GM13976 (cell line): Measurements from ENCODE around the gene MVB12A.

ENCODE experiments used
- DNase-seq: peaks from one replicate; pipeline ENCODE4 v3.0.0; 2012; ENCODE audit warnings: low spot score
- in situ Hi-C: fragments of 300-500 bp; cut with MboI; formaldehyde crosslinking; loops from one replicate; pipeline ENCODE4 v1.12.0; 2022; ENCODE audit warnings: low sequenced_read_pairs, mixed read lengths, inconsistent platforms; ENCODE audit not compliant: unreplicated experiment
- TF ChIP-seq, protein P1 (sequence below): IDR thresholded peaks from 2 replicates; pipeline ENCODE4 v1.5.1; 2012; ENCODE audit warnings: borderline replicate concordance, mild to moderate bottlenecking; ENCODE audit not compliant: insufficient read depth; ENCODE audit errors: extremely low read depth, missing control alignments, control extremely low read depth

MVB12A gene

DNA sequence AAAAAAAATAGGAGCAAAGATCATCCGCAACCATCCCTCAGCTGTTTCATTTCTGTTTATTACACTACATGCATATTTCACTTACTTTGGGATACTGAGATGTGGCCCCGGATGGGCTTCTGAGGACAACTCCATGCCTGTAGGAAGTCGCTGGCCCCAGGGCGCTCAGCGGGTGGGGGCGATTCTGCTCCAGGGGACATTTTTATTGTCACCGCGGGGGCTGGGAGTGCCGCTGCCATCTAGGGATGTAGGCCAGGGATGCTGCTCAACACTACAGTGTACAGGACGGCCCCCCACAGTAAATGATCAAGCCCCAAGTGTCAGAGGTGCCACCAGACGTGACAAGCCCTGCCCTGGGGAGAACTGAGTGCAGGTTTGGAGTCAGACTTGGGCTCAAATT lies 8.0 kb upstream of the MVB12A start:
- DNase-seq, result no peak
- TF ChIP-seq, protein P1, sequence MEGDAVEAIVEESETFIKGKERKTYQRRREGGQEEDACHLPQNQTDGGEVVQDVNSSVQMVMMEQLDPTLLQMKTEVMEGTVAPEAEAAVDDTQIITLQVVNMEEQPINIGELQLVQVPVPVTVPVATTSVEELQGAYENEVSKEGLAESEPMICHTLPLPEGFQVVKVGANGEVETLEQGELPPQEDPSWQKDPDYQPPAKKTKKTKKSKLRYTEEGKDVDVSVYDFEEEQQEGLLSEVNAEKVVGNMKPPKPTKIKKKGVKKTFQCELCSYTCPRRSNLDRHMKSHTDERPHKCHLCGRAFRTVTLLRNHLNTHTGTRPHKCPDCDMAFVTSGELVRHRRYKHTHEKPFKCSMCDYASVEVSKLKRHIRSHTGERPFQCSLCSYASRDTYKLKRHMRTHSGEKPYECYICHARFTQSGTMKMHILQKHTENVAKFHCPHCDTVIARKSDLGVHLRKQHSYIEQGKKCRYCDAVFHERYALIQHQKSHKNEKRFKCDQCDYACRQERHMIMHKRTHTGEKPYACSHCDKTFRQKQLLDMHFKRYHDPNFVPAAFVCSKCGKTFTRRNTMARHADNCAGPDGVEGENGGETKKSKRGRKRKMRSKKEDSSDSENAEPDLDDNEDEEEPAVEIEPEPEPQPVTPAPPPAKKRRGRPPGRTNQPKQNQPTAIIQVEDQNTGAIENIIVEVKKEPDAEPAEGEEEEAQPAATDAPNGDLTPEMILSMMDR, result no peak
- in situ Hi-C loops, result no loop called here

DNA sequence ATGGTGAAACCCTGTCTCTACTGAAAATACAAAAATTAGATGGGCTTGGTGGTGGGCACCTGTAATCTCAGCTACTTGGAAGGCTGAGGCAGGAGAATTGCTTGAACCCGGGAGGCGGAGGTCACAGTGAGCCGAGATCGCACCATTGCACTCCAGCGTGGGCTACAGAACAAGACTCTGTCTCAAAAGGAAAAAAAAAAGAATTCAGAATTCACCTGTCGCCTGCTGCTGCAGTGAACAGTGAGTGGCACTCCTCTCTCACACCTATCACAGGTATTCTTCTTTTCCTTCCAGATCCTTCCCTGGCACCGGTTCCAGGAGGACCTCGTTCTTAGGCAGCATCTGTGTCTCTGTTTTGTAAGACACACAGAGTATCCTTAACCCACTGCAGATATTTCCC lies 5.8 kb upstream of the MVB12A start:
- TF ChIP-seq, protein P1, result no peak
- no peak for DNase-seq
- in situ Hi-C loops, result no loop called here

DNA sequence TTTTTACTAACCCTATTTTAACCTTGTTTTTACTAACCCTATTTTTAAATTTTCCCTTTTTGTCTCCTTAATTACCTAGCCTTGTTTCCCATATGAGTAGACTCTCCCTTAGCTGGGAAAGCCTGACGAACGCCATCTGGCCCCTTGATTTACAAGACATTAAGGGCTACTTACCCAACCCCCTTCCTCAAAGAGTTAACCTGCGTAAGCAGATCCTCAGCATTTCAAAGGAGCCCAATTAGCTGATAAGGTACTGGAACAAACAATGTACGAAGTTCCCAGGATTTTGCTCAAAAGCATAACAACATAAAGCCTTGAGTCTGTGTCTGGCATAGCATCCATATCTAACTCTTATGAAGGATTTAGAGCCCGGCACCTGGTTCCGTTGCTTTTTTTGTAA lies 4.7 kb upstream of the MVB12A start:
- in situ Hi-C loops, result no loop called here
- TF ChIP-seq, protein P1, result no peak

DNA sequence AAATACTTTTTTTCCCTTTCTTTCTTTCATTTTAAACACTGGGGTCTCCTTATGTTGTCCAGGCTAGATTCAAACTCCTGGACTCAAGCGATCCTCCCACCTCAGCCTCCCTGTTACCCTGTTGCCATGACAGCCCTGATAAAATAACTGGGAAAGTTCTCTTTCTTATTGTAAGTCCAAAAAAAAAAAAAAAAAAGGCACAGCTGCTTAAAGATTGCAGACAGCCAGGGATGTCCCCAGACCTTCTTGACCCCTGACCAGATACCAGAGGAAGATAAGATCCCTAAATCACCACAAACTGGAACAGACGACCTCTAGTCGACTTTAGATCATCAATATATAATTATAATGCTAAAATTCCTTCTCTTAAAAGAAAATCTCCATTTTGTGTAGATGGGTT lies 1.1 kb upstream of the MVB12A start:
- in situ Hi-C loops, result no loop called here
- DNase-seq, result no peak

More for the DNA sequence above, 4.7 kb upstream of the MVB12A start:
- no peak for DNase-seq

DNA sequence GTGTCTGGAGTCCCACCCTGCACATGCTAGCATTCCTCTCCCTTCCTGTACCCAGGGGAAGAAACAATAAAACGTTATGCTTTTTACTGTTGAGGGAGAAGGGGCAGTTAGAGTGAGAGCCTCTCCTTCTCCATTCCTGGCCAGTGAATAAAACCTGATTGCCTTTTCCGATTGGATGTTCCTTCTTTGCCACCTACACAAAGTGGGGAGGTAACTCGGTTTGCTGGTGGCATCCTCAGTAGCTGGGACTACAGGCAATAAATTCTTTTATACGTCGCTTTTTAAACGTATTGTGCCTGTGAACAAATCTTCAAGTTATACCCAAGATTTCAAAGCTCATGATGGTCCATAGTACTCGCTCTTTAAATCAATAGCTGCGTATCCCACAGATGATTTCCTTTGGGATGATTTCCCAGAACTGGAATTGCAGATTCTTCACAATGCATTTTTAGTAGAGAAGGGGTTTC lies 660 bp upstream of the MVB12A start:
- DNase-seq, result no peak
- in situ Hi-C loops, result no loop called here
- TF ChIP-seq, protein P1, result no peak

More for the DNA sequence above, 1.1 kb upstream of the MVB12A start:
- TF ChIP-seq, protein P1, result no peak

DNA sequence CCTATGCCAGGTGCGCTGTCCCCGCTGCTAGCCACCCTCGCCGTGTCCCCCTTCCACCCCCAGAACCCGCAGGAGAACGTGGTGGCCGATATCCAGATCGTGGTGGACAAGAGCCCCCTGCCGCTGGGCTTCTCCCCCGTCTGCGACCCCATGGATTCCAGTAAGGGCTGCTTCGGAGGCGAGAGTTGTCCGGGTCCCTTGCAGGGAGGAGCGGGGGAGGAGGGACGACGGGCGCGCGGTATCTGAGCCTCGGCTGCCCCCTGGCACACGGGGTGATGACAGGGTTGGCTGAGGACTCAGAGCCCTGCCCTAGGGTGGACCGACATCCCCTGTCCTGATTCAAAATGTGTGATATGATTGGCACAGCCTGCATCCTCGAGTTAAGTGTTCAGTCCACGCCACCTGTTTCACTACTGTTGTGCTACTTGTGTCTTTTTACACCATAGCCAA lies 653 bp downstream of the MVB12A start:
- no peak for DNase-seq
- in situ Hi-C loops, result no loop called here
- TF ChIP-seq, protein P1, result no peak
